ACHN (cell line): ENCODE data around the gene TPM2.

Source experiments
- DNase-seq: peaks from one replicate; pipeline ENCODE4 v3.0.0-alpha.2; 2015
- in situ Hi-C: cut with HindIII; loops from 2 replicates; pipeline ENCODE4 v1.10.0; 2017; ENCODE audit warnings: low sequenced_read_pairs, low pct_ligation_motif_present, low pct_unique_long_range_greater_than_20kb

The TPM2 gene

GRCh38 chr9:35682520-35683315 is 7.0 kb downstream of the TPM2 start:
- in situ Hi-C loops = no loop called here
- DNase-seq = no peak

GRCh38 chr9:35682051-35682450 is 7.7 kb downstream of the TPM2 start:
- in situ Hi-C loops = no loop called here
- DNase-seq = no peak

GRCh38 chr9:35681341-35682002 is 8.3 kb downstream of the TPM2 start:
- no peak for DNase-seq
- in situ Hi-C loops = no loop called here

GRCh38 chr9:35680331-35681105 is 9.2 kb downstream of the TPM2 start:
- in situ Hi-C loops = no loop called here
- DNase-seq = no peak

GRCh38 chr9:35679766-35680330 is 9.9 kb downstream of the TPM2 start:
- in situ Hi-C loops = no loop called here
- no peak for DNase-seq

- no peak for DNase-seq
- in situ Hi-C loops = no loop called here
Measured at GRCh38 chr9:35679091-35679490, 10.6 kb downstream of the TPM2 start.

- no peak for DNase-seq
- in situ Hi-C loops = no loop called here
Measured at GRCh38 chr9:35675732-35676392, 13.9 kb downstream of the TPM2 start.

GRCh38 chr9:35675204-35675603 is 14.5 kb downstream of the TPM2 start:
- no peak for DNase-seq
- in situ Hi-C loops = no loop called here

- in situ Hi-C loops = no loop called here
- DNase-seq = no peak
Measured at GRCh38 chr9:35674025-35674361, 15.7 kb downstream of the TPM2 start.

- no peak for DNase-seq
- in situ Hi-C loops = no loop called here
Measured at GRCh38 chr9:35673132-35674024, 16.3 kb downstream of the TPM2 start, which contains the start of gene CA9. CA9 (plus strand) TSS chr9:35673928; CDS start chr9:35673960, 32 bp downstream.

GRCh38 chr9:35669331-35670145 is 20.2 kb downstream of the TPM2 start:
- peak; percentile 72 for DNase-seq
- in situ Hi-C loops = no loop called here

- in situ Hi-C loops = no loop called here
- DNase-seq = no peak
Measured at GRCh38 chr9:35667939-35668338, 21.8 kb downstream of the TPM2 start.

GRCh38 chr9:35666549-35666948 is 23.2 kb downstream of the TPM2 start:
- no peak for DNase-seq
- in situ Hi-C loops = no loop called here

- in situ Hi-C loops = no loop called here
- DNase-seq = peak; percentile 43
Measured at GRCh38 chr9:35666045-35666444, 23.7 kb downstream of the TPM2 start.

- no peak for DNase-seq
- in situ Hi-C loops = no loop called here
Measured at GRCh38 chr9:35665471-35665818, 24.3 kb downstream of the TPM2 start.

- in situ Hi-C loops = no loop called here
- peak; percentile 88 for DNase-seq
Measured at GRCh38 chr9:35664531-35665470, 24.9 kb downstream of the TPM2 start, which contains the start of gene ARHGEF39. ARHGEF39 (minus strand) TSS chr9:35665195; CDS start chr9:35665169, 26 bp downstream.
